A549 (cell line): Measurements from ENCODE around the gene SLC6A7. TPM values are rescaled to one million over a fixed set of nuclear protein-coding genes. Genes with fewer than 3 reads are reported as not detected.

Source experiments
- ATAC-seq, 2 experiments: fragments of 200-7000 bp in 1 of 2; fragments of >200 bp in 1 of 2; cut with Nextera tagmentation in 1 of 2; cut with Tn5 transposase in 1 of 2; 3 replicates each; pipeline versions ENCODE4 v1.8.0 to v1.9.1; 2018 to 2020; ENCODE audit warnings: mild to moderate bottlenecking in 1 of 2, moderate library complexity in 1 of 2
- CTCF ChIA-PET: fragments of 300-600 bp; sonication (Branson Sonifier 250); formaldehyde crosslinking; extraction: SDS; loops from one replicate; lab custom pipeline; 2021; ENCODE audit warnings: antibody characterized with exemption, inconsistent platforms; lab: Yijun Ruan, JAX
- POLR2A ChIA-PET: fragments of 350-600 bp; formaldehyde crosslinking; extraction: SDS; loops from one replicate; lab custom pipeline; 2021; ENCODE audit warnings: antibody characterized with exemption, inconsistent platforms; lab: Yijun Ruan, JAX
- DNase-seq, 2 experiments: peaks; one replicate each; pipeline versions ENCODE4 v3.0.0 to v3.0.0-alpha.2; 2011 to 2016; ENCODE audit warnings: low read depth in 1 of 2, low spot score in 1 of 2
- FAIRE-seq: peaks from 2 replicates; lab custom pipeline; 2011; peaks lifted over from hg19 to GRCh38; lab: Jason Lieb, UNC
- H3K27ac ChIP-seq, 2 experiments: fragments of >200 bp; sonication (Bioruptor Twin); formaldehyde crosslinking; 3 replicates each; pipeline ENCODE4 v1.5.1; 2016 to 2017
- H3K4me1 ChIP-seq: fragments of >200 bp; sonication (Bioruptor Twin); formaldehyde crosslinking; 3 replicates; pipeline ENCODE4 v1.6.1; 2016
- H3K4me2 ChIP-seq: fragments of >200 bp; sonication (Bioruptor Twin); formaldehyde crosslinking; 3 replicates; pipeline ENCODE4 v1.6.1; 2016
- H3K4me3 ChIP-seq: fragments of >200 bp; sonication (Bioruptor Twin); formaldehyde crosslinking; 3 replicates; pipeline ENCODE4 v1.5.1; 2016
- H3K9me3 ChIP-seq: fragments of >200 bp; sonication (Bioruptor Twin); formaldehyde crosslinking; 3 replicates; pipeline ENCODE4 v1.6.1; 2016
- CBX2 ChIP-seq: fragments of 200-600 bp; sonication (generic); IDR thresholded peaks from 2 replicates; pipeline ENCODE4 v1.6.1; 2016; ENCODE audit warnings: low read depth, mild to moderate bottlenecking, borderline replicate concordance
- CEBPB ChIP-seq, 2 experiments: fragments of >200 bp in 1 of 2; sonication (Bioruptor Twin) in 1 of 2; formaldehyde crosslinking in 1 of 2; IDR thresholded peaks; 2 replicates each; pipeline ENCODE4 v1.6.1; 2012 to 2016
- CHD2 ChIP-seq: fragments of 150-350 bp; IDR thresholded peaks from 2 replicates; pipeline ENCODE4 v1.6.1; 2014; ENCODE audit warnings: low read length; ENCODE audit not compliant: partially characterized antibody
- EHF ChIP-seq: fragments of 250-450 bp; sonication (Bioruptor Pico); IDR thresholded peaks from 2 replicates; pipeline ENCODE4 v1.5.0; 2020; ENCODE audit warnings: mild to moderate bottlenecking
- EHMT2 ChIP-seq: fragments of 200-600 bp; sonication (generic); IDR thresholded peaks from 2 replicates; pipeline ENCODE4 v1.6.1; 2016; ENCODE audit warnings: antibody characterized with exemption, low read depth, mild to moderate bottlenecking, moderate library complexity
- ESRRA ChIP-seq: fragments of 150-350 bp; IDR thresholded peaks from 2 replicates; pipeline ENCODE4 v1.6.1; 2014; ENCODE audit warnings: mild to moderate bottlenecking, low read length, borderline replicate concordance
- FOXS1 ChIP-seq: fragments of 250-450 bp; sonication (Bioruptor Pico); IDR thresholded peaks from 2 replicates; pipeline ENCODE4 v1.5.0; 2020; ENCODE audit warnings: mild to moderate bottlenecking, moderate library complexity
- HDAC2 ChIP-seq: fragments of 200-600 bp; sonication (generic); IDR thresholded peaks from 2 replicates; pipeline ENCODE4 v1.6.1; 2016
- HES2 ChIP-seq: fragments of >200 bp; sonication (Bioruptor Twin); formaldehyde crosslinking; IDR thresholded peaks from 2 replicates; pipeline ENCODE4 v1.6.1; 2016
- HEYL ChIP-seq: fragments of 250-450 bp; sonication (Bioruptor Pico); IDR thresholded peaks from 2 replicates; pipeline ENCODE4 v1.8.0; 2021; ENCODE audit warnings: mild to moderate bottlenecking, moderate library complexity
- HOXB13 ChIP-seq: fragments of 250-450 bp; sonication (Bioruptor Pico); IDR thresholded peaks from 2 replicates; pipeline ENCODE4 v1.5.0; 2020; ENCODE audit warnings: low read depth, mild to moderate bottlenecking, moderate library complexity
- HOXB5 ChIP-seq: fragments of 250-450 bp; sonication (Bioruptor Pico); IDR thresholded peaks from 2 replicates; pipeline ENCODE4 v1.5.0; 2020; ENCODE audit warnings: mild to moderate bottlenecking, moderate library complexity
- JUN ChIP-seq, 2 experiments: fragments of >200 bp; sonication (Bioruptor Twin); formaldehyde crosslinking; IDR thresholded peaks; 2 replicates in 1 of 2; 3 replicates in 1 of 2; pipeline ENCODE4 v1.6.1; 2016 to 2017
- KDM5A ChIP-seq: fragments of 200-600 bp; sonication (generic); IDR thresholded peaks from 2 replicates; pipeline ENCODE4 v1.6.1; 2016; ENCODE audit warnings: antibody characterized with exemption, mild to moderate bottlenecking
- MAFK ChIP-seq: fragments of 450-650 bp; IDR thresholded peaks from 2 replicates; pipeline ENCODE4 v1.6.1; 2014; ENCODE audit not compliant: partially characterized antibody
- MAZ ChIP-seq: fragments of 150-350 bp; IDR thresholded peaks from 2 replicates; pipeline ENCODE4 v1.6.1; 2014; ENCODE audit warnings: antibody characterized with exemption, low read depth, low read length, borderline replicate concordance
- NPAS2 ChIP-seq: fragments of 250-450 bp; sonication (Bioruptor Pico); IDR thresholded peaks from 2 replicates; pipeline ENCODE4 v1.8.0; 2022; ENCODE audit warnings: mild to moderate bottlenecking, moderate library complexity, borderline replicate concordance
- NR3C1 ChIP-seq: fragments of >200 bp; sonication (Bioruptor Twin); formaldehyde crosslinking; IDR thresholded peaks from 3 replicates; pipeline ENCODE4 v1.6.1; 2017
- RARB ChIP-seq: fragments of 250-450 bp; sonication (Bioruptor Pico); IDR thresholded peaks from 2 replicates; pipeline ENCODE4 v1.8.0; 2021; ENCODE audit warnings: mild to moderate bottlenecking, moderate library complexity
- RFX5 ChIP-seq: fragments of 450-650 bp; IDR thresholded peaks from 2 replicates; pipeline ENCODE4 v1.7.1; 2014; ENCODE audit warnings: antibody characterized with exemption, mild to moderate bottlenecking, moderate library complexity
- TFCP2L1 ChIP-seq: fragments of 250-450 bp; sonication (Bioruptor Pico); IDR thresholded peaks from 2 replicates; pipeline ENCODE4 v1.5.0; 2021; ENCODE audit warnings: mild to moderate bottlenecking
- TP53 ChIP-seq: fragments of 250-450 bp; sonication (Bioruptor Pico); IDR thresholded peaks from 2 replicates; pipeline ENCODE4 v1.5.0; 2021; ENCODE audit warnings: mild to moderate bottlenecking, moderate library complexity
- ZC3H11A ChIP-seq: fragments of 450-650 bp; IDR thresholded peaks from 2 replicates; pipeline ENCODE4 v1.6.1; 2014; ENCODE audit warnings: antibody characterized with exemption, mild to moderate bottlenecking
- WGBS: methylation state at CpG from one replicate; pipeline ENCODE4 v1.1.6; 2017; ENCODE audit errors: missing lambda C conversion rate; 5-methylcytosine and 5-hydroxymethylcytosine counted together
- polyA plus RNA-seq, 4 experiments: library from polyadenylated mRNA; depleted of rRNA in 3 of 4; stranded (reverse); fragments of >200 nt; fragmentation: RNase III in 1 of 4; extraction: RNeasy Plus Mini Kit Qiagen cat#74134 plus additional on column Dnase treatment in 1 of 4; gene quantifications; 2 replicates in 3 of 4; 3 replicates in 1 of 4; pipeline ENCODE4 v1.2.3, GENCODE V29; 2011 to 2017
- TF ChIP-seq, protein P1 (sequence below): fragments of 450-650 bp; IDR thresholded peaks from 2 replicates; pipeline ENCODE4 v1.6.1; 2014; ENCODE audit warnings: antibody characterized with exemption
- TF ChIP-seq, protein P2 (sequence below): fragments of >200 bp; sonication (Bioruptor Twin); formaldehyde crosslinking; IDR thresholded peaks from 3 replicates; pipeline ENCODE4 v1.6.1; 2016
- TF ChIP-seq, protein P3 (sequence below): IDR thresholded peaks from 2 replicates; pipeline ENCODE4 v1.6.1; 2012

SLC6A7 gene
- polyA plus RNA-seq, 2 of the 4 experiments (the other 2 are of a cell fraction): not detected

GRCh38 chr5:150144879-150145278 lies 45.0 kb upstream of the SLC6A7 start (continued):
- TF ChIP-seq, protein P1, sequence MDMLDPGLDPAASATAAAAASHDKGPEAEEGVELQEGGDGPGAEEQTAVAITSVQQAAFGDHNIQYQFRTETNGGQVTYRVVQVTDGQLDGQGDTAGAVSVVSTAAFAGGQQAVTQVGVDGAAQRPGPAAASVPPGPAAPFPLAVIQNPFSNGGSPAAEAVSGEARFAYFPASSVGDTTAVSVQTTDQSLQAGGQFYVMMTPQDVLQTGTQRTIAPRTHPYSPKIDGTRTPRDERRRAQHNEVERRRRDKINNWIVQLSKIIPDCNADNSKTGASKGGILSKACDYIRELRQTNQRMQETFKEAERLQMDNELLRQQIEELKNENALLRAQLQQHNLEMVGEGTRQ: no peak
- no peak for TF ChIP-seq FOXS1
- no peak for TF ChIP-seq ESRRA

DNA sequence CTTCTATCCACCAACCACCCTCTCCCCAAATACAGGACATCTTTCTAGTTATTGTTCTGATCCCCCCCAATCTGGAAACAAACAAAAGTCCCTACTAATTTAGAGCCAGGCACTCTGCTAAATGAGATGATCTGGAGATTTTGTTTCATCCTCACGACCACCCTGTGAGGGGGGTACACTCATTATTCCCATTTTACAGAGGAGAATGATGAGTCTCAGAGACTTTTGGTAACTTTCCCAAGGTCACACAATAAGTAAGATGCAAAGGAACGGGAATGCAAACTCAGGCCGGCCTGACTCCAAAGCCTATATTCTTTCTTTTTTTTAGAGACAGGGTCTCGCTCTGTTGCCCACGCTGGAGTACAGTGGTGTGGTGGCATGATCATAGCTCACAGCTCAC lies 43.6 kb upstream of the SLC6A7 start:
- CTCF ChIA-PET: interaction anchor here (0.9 to 4.0 kb wide), 5 partner anchors 15 to 72 kb away, joined by 3 to 22 read pairs (median 4); no protein-coding TSS in a partner anchor
- POLR2A ChIA-PET: interaction anchor here (0.6 kb wide), 1 partner anchor 20 kb away, joined by 3 read pairs; no protein-coding TSS in a partner anchor

GRCh38 chr5:150146862-150147601 lies 42.8 kb upstream of the SLC6A7 start:
- no peak overlapping the region for H3K4me2 ChIP-seq
- H3K4me1 ChIP-seq: peaks cover 29% of the 10 kb centered on the region
- H3K27ac ChIP-seq: peak overlapping the region in 1 of 2 experiments; percentile 46; a peak in 3 of 6 replicates
- CTCF ChIA-PET: interaction anchor here (1.1 to 1.5 kb wide), 2 partner anchors 28 to 71 kb away, joined by 3 to 4 read pairs; no protein-coding TSS in a partner anchor
- TF ChIP-seq RARB (CRISPR knock-in tag): no peak
- TF ChIP-seq FOXS1: no peak
- TF ChIP-seq MAZ: no peak
- TF ChIP-seq RFX5: no peak
- TF ChIP-seq HEYL (CRISPR knock-in tag): no peak
- TF ChIP-seq HOXB5 (CRISPR knock-in tag): no peak
- TF ChIP-seq, protein P2, sequence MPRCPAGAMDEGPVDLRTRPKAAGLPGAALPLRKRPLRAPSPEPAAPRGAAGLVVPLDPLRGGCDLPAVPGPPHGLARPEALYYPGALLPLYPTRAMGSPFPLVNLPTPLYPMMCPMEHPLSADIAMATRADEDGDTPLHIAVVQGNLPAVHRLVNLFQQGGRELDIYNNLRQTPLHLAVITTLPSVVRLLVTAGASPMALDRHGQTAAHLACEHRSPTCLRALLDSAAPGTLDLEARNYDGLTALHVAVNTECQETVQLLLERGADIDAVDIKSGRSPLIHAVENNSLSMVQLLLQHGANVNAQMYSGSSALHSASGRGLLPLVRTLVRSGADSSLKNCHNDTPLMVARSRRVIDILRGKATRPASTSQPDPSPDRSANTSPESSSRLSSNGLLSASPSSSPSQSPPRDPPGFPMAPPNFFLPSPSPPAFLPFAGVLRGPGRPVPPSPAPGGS: no peak
- TF ChIP-seq HES2: no peak
- TF ChIP-seq EHMT2: no peak
- TF ChIP-seq, protein P3, sequence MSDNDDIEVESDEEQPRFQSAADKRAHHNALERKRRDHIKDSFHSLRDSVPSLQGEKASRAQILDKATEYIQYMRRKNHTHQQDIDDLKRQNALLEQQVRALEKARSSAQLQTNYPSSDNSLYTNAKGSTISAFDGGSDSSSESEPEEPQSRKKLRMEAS: no peak
- TF ChIP-seq CBX2: no peak
- H3K9me3 ChIP-seq: no peaks in the 10 kb centered on the region
- ATAC-seq (no peak), FAIRE-seq (no peak), DNase-seq (no peak)
- 88% methylated on average over 10 of the region's 14 CpGs for WGBS
- POLR2A ChIA-PET: interaction anchor here (0.6 kb wide), 1 partner anchor 1045 kb away, joined by 4 read pairs; no protein-coding TSS in a partner anchor
- H3K4me3 ChIP-seq: no peak overlapping the region

More for the DNA sequence above, 43.6 kb upstream of the SLC6A7 start:
- DNase-seq (no peak), ATAC-seq (no peak), FAIRE-seq (no peak)
- H3K4me3 ChIP-seq: no peak overlapping the region
- TF ChIP-seq HES2 (no peak), CEBPB (IDR thresholded peaks at IDR 0.05) (no peak), TP53 (no peak), JUN (IDR thresholded peaks at IDR 0.05) (no peak), HDAC2 (no peak), CHD2 (no peak), CBX2 (no peak), NPAS2 (CRISPR knock-in tag) (no peak), EHF (CRISPR knock-in tag) (no peak), MAFK (no peak), ZC3H11A (no peak), KDM5A (no peak), HOXB13 (CRISPR knock-in tag) (no peak), TFCP2L1 (CRISPR knock-in tag) (no peak), NR3C1 (no peak)
- H3K27ac ChIP-seq: peak overlapping the region in 1 of 2 experiments; percentile 93; a peak in 2 of 6 replicates
- 82% methylated on average over 5 of the region's 5 CpGs for WGBS
- no peak overlapping the region for H3K4me2 ChIP-seq
- no peaks in the 10 kb centered on the region for H3K9me3 ChIP-seq
- peaks cover 37% of the 10 kb centered on the region for H3K4me1 ChIP-seq
